ENCODE results near the gene AP4S1. TPM values are rescaled to one million over a fixed set of nuclear protein-coding genes. Genes with fewer than 3 reads are reported as not detected.

Gene AP4S1
- total RNA-seq, 1 experiment from 2014 or later: 3.3 TPM

GRCh38 chr14:31122921-31123320 is 97.5 kb downstream of the AP4S1 start:
- H3K27ac ChIP-seq (ENCODE audit: low read length): no peak overlapping the region
- no peaks in the 10 kb centered on the region for H3K9me3 ChIP-seq (ENCODE audit: control insufficient read depth, insufficient read depth, low read depth, low read length)
- intact Hi-C loops (cut with micrococcal nuclease; ENCODE audit: unreplicated experiment): no loop called here
- H3K4me1 ChIP-seq (ENCODE audit: control insufficient read depth, insufficient read depth, low read length): no peaks in the 10 kb centered on the region
- ATAC-seq (no peak), DNase-seq (ENCODE audit: low read depth, low spot score) (no peak)
- no peak for TF ChIP-seq REST (IDR thresholded peaks at IDR 0.05; ENCODE audit: insufficient read depth in 1 of 2, low read depth in 2 of 2, low read length in 1 of 2)
- no peak for TF ChIP-seq TCF7L2 (IDR thresholded peaks at IDR 0.05; ENCODE audit: low read depth, low read length)
- TF ChIP-seq SIN3A (IDR thresholded peaks at IDR 0.05; ENCODE audit: borderline replicate concordance, insufficient read depth, low read depth, low read length): no peak
- no peak for TF ChIP-seq POLR2AphosphoS5 (IDR thresholded peaks at IDR 0.05; ENCODE audit: low read depth, low read length)
- TF ChIP-seq CTCF (IDR thresholded peaks at IDR 0.05): no peak
- BruUV-seq (replicated peaks): no TSS peak
- peaks cover 42% of the 10 kb centered on the region for H3K36me3 ChIP-seq (ENCODE audit: control insufficient read depth, insufficient read depth, low read length)
- no peaks in the 10 kb centered on the region for H3K27me3 ChIP-seq (ENCODE audit: control insufficient read depth, insufficient read depth, low read length)
- ChIA-PET POLR2A (no interaction called here), CTCF (no interaction called here)
- H3K4me3 ChIP-seq (ENCODE audit: low read depth in 2 of 2, low read length in 2 of 2): no peak overlapping the region
- in situ Hi-C loops (cut with HindIII; ENCODE audit: low pct_unique_long_range_greater_than_20kb, low sequenced_read_pairs): no loop called here

GRCh38 chr14:31124197-31124596 is 98.7 kb downstream of the AP4S1 start:
- Histone ChIP-seq H3K36me3 (ENCODE audit: control insufficient read depth, insufficient read depth, low read length) (peaks cover 44% of the 10 kb centered on the region), H3K4me3 (ENCODE audit: low read depth in 2 of 2, low read length in 2 of 2) (no peak overlapping the region), H3K27me3 (ENCODE audit: control insufficient read depth, insufficient read depth, low read length) (no peaks in the 10 kb centered on the region), H3K4me1 (ENCODE audit: control insufficient read depth, insufficient read depth, low read length) (no peaks in the 10 kb centered on the region), H3K9me3 (ENCODE audit: control insufficient read depth, insufficient read depth, low read depth, low read length) (no peaks in the 10 kb centered on the region), H3K27ac (ENCODE audit: low read length) (no peak overlapping the region)
- POLR2A ChIA-PET: no interaction called here
- BruUV-seq (replicated peaks): no TSS peak
- no peak for TF ChIP-seq POLR2AphosphoS5 (IDR thresholded peaks at IDR 0.05; ENCODE audit: low read depth, low read length)
- ATAC-seq (no peak), DNase-seq (ENCODE audit: low read depth, low spot score) (no peak)
- in situ Hi-C loops (cut with HindIII; ENCODE audit: low pct_unique_long_range_greater_than_20kb, low sequenced_read_pairs): no loop called here
- intact Hi-C loops (cut with micrococcal nuclease; ENCODE audit: unreplicated experiment): no loop called here
- CTCF ChIA-PET: interaction anchor here (0.6 to 0.7 kb wide), 2 partner anchors 14 to 84 kb away, joined by 3 to 9 read pairs; partner anchors contain the start of gene HECTD1

- H3K4me3 ChIP-seq (ENCODE audit: low read depth in 2 of 2, low read length in 2 of 2): no peak overlapping the region
- no peaks in the 10 kb centered on the region for H3K9me3 ChIP-seq (ENCODE audit: control insufficient read depth, insufficient read depth, low read depth, low read length)
- H3K27me3 ChIP-seq (ENCODE audit: control insufficient read depth, insufficient read depth, low read length): no peaks in the 10 kb centered on the region
- TF ChIP-seq CTCF (IDR thresholded peaks at IDR 0.05) (no peak), SIN3A (IDR thresholded peaks at IDR 0.05; ENCODE audit: borderline replicate concordance, insufficient read depth, low read depth, low read length) (no peak), POLR2AphosphoS5 (IDR thresholded peaks at IDR 0.05; ENCODE audit: low read depth, low read length) (no peak), TCF7L2 (IDR thresholded peaks at IDR 0.05; ENCODE audit: low read depth, low read length) (no peak), REST (IDR thresholded peaks at IDR 0.05; ENCODE audit: insufficient read depth in 1 of 2, low read depth in 2 of 2, low read length in 1 of 2) (no peak)
- in situ Hi-C loops (cut with HindIII; ENCODE audit: low pct_unique_long_range_greater_than_20kb, low sequenced_read_pairs) (no loop called here), intact Hi-C loops (cut with micrococcal nuclease; ENCODE audit: unreplicated experiment) (no loop called here)
- no TSS peak for BruUV-seq (replicated peaks)
- no peaks in the 10 kb centered on the region for H3K4me1 ChIP-seq (ENCODE audit: control insufficient read depth, insufficient read depth, low read length)
- POLR2A ChIA-PET: no interaction called here
- CTCF ChIA-PET: no interaction called here
- ATAC-seq: no peak
- no peak overlapping the region for H3K27ac ChIP-seq (ENCODE audit: low read length)
- peaks cover 43% of the 10 kb centered on the region for H3K36me3 ChIP-seq (ENCODE audit: control insufficient read depth, insufficient read depth, low read length)
- no peak for DNase-seq (ENCODE audit: low read depth, low spot score)
These were observed 99.8 kb downstream of the AP4S1 start for GRCh38 chr14:31125231-31125630.

All from Panc1 (cell line).